Measurements from ENCODE around the gene TMEM238L.

DNA sequence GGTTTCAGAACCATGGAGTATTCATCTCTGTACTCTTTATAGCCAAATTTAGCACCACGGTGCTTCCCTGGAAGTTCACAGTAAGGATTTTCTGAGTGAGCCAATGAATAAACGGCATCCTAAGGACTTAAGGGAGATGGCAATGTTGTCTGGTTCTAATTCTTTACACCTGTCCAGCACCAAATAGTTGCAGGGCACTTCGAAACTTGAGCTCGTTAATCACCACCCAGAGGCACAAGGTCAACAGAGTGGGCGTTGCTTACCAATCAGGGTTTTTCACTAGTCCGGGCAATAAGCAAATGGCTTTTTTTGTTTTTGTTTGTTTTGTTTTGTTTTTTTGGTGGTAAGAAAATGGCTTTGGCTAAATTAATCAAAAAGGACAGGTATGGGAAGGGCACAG is 45.8 kb downstream of the TMEM238L start:
- TF ChIP-seq, protein P1, sequence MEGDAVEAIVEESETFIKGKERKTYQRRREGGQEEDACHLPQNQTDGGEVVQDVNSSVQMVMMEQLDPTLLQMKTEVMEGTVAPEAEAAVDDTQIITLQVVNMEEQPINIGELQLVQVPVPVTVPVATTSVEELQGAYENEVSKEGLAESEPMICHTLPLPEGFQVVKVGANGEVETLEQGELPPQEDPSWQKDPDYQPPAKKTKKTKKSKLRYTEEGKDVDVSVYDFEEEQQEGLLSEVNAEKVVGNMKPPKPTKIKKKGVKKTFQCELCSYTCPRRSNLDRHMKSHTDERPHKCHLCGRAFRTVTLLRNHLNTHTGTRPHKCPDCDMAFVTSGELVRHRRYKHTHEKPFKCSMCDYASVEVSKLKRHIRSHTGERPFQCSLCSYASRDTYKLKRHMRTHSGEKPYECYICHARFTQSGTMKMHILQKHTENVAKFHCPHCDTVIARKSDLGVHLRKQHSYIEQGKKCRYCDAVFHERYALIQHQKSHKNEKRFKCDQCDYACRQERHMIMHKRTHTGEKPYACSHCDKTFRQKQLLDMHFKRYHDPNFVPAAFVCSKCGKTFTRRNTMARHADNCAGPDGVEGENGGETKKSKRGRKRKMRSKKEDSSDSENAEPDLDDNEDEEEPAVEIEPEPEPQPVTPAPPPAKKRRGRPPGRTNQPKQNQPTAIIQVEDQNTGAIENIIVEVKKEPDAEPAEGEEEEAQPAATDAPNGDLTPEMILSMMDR (IDR thresholded peaks at IDR 0.05), result no peak
- no peak for TF ChIP-seq POLR2A (IDR thresholded peaks at IDR 0.05)
